Left lobe of liver (tissue), 1 donor: ENCODE results near the gene PDPK1. TPM values are rescaled to one million over a fixed set of nuclear protein-coding genes. Genes with fewer than 3 reads are reported as not detected.

Experiments used
- total RNA-seq: library from RNA; stranded (reverse); gene quantifications from one replicate; pipeline ENCODE4 v1.2.1, GENCODE V29; 2021
- donor health status: DM: no; HTN: yes; CAD: no.

Gene PDPK1
- total RNA-seq, 1 donor from 2014 or later: 27.4 TPM

Other genes starting within 250 kb of the PDPK1 start
- 1.9 TPM for gene ABCA3, start 197.3 kb upstream of the PDPK1 start, total RNA-seq
- 2.0 TPM for gene CCNF, start 108.6 kb upstream of the PDPK1 start, total RNA-seq
- 0.63 TPM for gene TEDC2, start 77.9 kb upstream of the PDPK1 start, total RNA-seq
- 3.6 TPM for gene NTN3, start 66.7 kb upstream of the PDPK1 start, total RNA-seq
- 32.5 TPM for gene TBC1D24, start 62.9 kb upstream of the PDPK1 start, total RNA-seq
- gene ATP6V0C, start 24.1 kb upstream of the PDPK1 start, total RNA-seq: 87.0 TPM
- gene AMDHD2, start 17.6 kb upstream of the PDPK1 start, total RNA-seq: 22.2 TPM
- 0.20 TPM for gene CEMP1, start 6.6 kb upstream of the PDPK1 start, total RNA-seq
- gene KCTD5, start 144.5 kb downstream of the PDPK1 start, total RNA-seq: 7.8 TPM
- 0.45 TPM for gene PRSS27, start 182.2 kb downstream of the PDPK1 start, total RNA-seq
- gene SRRM2, start 214.6 kb downstream of the PDPK1 start, total RNA-seq: 378 TPM
- 117 TPM for gene ELOB, start 239.3 kb downstream of the PDPK1 start, total RNA-seq
- gene PRSS33, start 249.5 kb downstream of the PDPK1 start, total RNA-seq: not detected